GM19395 (cell line): ENCODE results near the gene SLC16A6.
"Not testable (repeated sequence)": the region's sequence is repeated elsewhere in the genome, so short reads cannot be mapped to it uniquely, and the experiment has no call there.

Source experiments
- ATAC-seq: cut with Tn5 transposase; IDR thresholded peaks from one replicate; pipeline ENCODE4 v1.9.1; 2021; ENCODE audit warnings: mild to moderate bottlenecking, moderate library complexity; ENCODE audit not compliant: unreplicated experiment

SLC16A6 gene

DNA sequence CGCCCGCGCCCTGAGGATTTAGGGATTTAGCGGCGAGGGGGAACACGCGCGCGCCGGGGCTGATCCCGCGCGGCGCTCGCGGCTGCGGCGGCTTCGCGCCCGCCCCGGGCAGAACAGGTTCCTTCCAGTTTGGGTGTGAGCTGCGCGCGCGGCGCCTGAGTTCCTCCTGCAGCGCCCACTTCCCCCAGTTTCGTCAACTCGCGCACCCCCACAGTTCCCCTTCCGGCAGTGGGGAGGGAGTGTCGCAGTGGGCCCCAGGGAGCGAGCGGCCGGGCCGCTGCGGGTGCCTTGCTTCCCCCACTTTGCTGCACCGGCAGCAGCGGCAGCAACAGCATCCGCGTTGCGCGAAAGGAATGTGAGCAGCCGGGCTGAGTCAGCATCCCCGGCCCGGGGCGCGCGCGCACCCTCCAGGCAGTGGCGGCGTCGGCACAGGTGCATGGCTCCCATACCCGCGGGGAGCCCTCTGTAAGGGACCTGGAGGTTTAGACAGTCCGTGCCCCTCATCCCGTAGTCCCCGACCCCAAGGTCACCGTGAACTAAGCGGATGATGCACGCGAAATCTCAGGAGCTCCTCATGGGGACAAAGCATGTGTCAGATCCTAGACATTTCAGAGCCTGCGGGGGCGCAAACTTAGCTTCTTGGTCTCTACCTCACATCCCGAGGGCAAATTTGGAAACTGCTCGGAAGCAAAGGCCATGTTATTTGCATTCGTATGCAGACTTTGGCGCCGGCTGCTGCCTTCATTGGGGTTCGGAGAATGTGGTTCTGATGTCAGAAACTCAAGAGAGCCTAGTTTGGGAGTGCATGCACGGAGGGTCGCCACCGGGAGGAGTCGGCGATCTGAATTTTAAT is 1.1 kb upstream of the SLC16A6 start:
- peak; percentile 68 for ATAC-seq

DNA sequence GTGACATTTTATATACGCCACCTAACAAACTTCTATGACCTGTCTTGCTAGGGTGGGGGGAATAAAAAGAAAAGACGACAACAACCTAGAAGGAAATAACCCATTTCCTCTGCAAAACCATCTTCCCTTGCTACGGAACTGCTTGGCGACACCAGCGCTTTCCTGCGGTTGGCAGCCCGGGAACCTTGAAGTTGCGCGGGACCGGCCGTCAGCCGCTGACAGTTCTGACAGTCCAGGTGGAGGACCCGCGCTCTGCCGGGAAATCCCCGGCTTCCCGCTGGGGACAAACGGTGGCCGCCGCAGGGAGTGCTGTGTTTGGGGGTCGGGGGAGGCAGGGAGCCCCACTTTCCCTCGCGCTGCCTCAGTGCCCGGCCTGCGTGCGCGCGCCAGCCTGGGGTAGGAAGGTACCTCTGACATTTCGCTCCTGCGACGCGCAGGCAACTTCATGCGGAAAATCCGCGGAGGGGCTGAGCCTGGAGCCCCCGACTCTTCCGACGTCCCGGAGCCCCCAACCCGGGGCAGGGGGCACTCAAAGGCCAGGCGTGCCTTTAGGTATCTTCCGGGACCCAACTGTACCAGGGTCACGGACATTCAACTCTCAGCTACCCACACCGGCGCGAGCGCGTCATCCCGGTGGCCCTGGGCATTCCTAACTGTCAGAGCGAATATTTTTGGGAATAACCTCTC is 516 bp downstream of the SLC16A6 start:
- ATAC-seq, result no peak

DNA sequence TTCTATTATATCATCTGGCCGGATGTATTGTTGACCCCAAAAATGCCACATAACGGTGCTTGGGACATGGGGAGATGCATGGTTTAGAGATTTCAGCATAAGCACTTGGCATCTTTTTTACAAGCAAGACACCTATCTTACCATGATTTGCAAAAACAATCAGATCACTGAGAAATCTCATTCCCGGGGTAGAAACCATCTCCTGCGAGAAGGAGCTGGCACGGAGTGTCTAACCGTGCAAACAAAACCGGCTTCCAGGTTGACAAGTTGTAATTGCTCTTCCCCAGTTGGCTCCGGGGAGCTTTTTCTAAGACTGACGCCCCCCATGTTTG is 1.0 kb downstream of the SLC16A6 start:
- ATAC-seq, result no peak

DNA sequence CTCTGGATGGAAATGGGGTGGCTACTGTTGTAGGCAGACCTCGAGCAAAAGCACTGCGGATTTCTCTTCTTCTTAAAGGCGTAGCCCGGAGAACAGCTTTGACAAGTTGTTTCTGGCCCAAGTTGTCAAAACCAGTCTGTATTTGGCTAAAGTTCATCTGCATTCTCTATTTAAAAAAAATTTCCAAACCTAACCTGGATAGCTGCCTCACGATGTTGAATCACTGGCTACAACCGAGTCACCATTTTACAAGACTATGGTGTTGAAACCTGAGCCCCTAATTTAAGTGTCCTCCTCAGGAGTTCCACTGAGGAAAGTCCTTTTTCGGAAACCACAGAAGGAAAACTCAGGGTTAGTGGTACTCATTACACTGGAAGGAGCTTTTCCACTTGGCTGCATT is 1.5 kb downstream of the SLC16A6 start:
- ATAC-seq, result no peak

DNA sequence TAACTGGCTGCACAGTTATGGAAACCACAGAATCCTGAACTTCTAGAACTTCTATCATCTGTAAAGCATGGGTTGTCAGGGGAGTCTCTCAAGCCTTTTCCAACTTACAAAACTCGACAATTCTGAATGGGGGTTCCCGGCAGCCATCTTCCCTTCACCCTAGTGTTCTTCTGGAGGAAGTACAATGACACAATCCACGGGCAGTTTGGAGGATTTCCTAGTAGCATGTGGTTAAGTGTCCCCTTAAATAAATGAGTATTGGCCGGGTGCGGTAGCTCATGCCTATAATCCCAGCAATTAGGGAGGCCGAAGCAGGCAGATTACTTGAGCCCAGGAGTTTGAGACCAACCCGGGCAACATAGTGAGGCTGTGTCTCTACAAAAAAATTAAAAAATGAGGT is 2.1 kb downstream of the SLC16A6 start:
- ATAC-seq, result no peak

DNA sequence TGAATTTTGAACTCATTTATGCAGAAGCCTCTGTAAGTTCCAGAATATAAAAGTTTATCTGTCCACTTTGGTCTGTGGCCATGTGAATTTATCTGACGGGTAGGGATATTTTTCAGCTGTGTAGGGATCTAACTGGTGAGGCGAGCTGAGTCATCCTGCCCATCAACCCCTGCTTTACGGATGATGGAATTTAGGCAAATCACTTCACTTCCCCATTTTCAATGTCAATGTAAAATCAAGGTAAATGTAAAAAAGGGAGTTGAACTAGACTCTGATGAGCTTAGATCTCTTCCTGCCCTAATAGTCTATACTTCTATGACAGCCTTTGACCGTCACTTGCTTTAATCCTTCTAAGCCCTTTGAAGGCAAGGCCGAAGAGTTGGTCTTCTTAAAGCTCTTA is 2.6 kb downstream of the SLC16A6 start:
- no peak for ATAC-seq

DNA sequence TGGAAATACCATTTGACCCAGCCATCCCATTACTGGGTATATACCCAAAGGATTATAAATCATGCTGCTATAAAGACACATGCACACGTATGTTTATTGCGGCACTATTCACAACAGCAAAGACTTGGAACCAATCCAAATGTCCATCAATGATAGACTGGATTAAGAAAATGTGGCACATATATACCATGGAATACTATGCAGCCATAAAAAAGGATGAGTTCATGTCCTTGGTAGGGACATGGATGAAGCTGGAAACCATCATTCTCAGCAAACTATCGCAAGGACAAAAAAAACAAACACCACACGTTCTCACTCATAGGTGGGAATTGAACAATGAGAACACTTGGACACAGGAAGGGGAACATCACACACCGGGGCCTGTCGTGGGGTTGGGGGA is 9.0 kb downstream of the SLC16A6 start:
- not testable (repeated sequence) for ATAC-seq

DNA sequence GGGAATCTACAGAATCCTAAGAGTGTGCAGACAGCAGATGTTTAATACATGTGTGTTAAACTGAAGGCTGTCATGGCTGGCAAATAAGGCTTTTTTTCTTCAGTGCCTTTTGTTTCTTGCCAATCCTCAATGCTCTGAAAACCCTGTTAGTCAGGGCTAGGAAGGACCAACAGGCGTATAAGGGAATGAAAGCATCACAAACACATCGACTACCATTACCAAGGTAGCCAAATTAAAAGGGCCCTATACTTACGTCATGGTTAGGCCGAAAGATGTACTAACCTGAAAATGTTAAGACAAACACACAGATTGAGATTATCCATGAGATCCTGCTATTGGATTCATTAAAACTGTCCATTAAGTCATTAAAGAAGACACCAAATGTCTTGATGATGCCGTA is 13.1 kb downstream of the SLC16A6 start:
- ATAC-seq, result no peak

DNA sequence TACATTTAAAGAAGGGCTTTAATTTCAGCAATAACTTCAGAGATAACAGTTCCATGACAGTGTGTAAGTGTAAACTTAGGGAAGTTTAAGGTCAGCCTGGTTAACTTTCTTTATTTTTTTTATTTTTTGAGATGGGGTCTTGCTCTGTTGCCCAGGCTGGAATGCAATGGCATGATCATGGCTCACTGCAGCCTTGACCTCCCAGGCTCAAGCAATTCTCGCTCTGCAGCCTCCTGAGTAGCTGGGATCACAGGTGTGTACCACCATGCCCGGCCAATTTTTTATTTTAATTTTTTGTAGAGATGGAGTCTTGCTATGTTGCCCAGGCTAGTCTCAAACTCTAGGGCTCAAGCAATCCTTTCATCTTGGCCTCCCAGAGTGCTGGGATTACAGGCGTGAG is 14.6 kb downstream of the SLC16A6 start:
- ATAC-seq, result not testable (repeated sequence)

DNA sequence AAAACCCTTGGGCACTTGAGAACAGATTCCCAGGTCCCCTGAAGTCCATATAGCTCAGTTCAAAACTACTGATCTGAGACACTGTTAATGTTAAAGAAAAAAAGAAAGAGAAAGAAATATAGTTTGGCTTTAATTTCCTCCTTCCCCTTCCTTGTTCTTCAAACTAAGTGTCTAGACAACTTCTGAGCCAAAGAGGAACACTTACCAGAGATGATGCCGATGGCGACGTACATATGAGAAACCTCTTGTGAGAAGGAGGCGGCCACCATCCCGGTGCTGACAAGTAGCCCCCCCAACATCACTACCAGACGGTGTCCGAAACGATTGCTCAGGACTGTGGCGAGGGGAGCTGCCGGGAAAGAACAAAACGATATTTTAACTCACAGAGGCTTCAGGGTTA is 17.2 kb downstream of the SLC16A6 start:
- no peak for ATAC-seq

DNA sequence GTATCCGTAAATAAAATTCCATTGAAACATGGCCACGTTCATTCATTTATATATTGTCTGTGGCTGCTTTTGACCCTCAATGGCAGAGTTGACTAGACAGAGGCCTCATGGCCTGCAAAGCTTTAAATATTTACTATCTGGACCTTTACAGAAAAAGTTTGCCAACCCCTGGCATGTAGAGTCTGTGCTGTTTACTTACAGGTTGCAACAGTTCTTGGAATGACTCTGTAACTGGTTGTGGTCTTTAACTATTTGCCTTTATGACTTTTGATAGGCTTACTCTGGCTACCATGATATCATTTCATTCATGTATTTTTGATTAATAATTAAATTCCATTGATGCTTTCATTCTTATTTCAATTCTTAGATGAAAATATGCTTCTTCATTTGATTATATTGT is 25.1 kb downstream of the SLC16A6 start:
- ATAC-seq, result not testable (repeated sequence)

DNA sequence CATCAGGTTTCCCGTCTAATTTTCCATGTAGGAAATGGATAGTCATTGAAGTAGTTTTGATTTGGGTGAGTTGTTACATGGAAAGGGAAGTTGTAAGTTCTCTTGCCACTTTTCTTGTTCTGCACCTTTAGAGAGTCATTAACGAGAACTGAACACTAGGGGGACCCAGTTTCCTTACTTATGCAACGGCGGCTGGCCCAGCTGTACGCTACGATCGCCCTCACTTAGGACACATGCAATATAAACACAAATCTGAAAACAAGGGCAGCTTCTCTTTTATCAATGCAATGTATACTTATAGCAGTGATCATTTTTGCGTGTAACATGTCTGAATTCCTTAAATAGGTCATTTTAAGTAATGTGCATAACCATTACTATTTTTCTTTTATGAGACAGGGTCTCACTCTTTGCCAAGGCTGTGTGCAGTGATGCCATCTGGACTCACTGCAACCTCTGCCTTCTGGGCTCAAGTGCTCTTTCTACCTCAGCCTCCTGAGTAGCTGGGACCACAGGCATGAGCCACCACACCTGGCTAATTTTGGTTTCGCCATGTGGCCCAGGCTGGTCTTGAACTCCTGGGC is 27.7 kb downstream of the SLC16A6 start:
- ATAC-seq, result peak; percentile 48

DNA sequence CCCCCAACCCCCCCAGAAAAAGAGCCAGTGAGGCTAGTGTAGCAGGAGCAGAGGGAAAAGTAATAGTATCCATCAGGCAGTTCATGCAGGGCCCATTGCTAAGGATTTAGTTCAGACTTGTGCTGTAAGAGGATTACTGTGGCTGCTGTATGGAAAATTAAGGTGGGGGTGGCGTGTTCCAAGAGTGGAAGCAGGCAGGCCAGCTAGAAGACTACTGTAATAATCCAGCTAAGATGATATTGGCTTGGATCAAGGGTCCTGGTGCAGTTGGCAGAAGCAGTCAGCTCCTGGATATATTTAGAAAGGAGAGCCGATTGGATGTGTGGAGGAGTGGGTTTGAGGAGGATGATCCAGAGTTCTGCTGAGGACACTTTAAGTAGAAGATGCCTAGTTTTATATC is 28.5 kb downstream of the SLC16A6 start:
- not testable (repeated sequence) for ATAC-seq

DNA sequence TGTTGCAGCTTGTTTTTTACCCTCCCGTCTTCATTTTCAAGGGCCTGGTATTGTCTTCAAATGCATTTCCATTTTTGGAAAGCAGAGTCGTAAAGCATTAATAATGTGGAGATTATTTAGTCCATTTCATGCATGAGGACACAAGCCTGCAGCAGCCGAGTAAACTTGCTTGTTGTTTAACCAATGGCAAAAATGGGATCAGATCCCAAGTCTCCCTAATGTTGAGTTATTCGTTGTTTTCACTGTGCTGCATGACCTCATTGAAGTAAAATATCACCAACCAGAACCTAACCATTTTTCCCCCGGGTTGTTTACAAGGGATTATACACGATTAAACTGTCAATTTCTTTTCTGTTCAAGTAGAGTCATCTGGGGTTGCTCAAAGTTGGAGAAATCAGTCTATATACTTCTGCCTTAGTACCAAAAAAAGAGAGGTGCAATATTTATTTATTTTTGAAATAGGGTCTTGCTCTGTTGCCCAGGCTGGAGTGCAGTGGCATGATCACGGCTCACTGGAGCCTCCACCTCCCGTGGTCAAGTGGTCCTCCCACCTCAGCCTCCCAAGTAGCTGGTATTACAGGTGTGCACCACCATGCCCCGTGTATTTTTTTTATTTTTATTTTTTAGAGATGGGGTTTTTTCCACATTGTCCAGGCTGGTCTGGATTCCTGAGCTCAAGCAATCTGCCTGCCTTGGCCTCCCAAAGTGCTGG is 30.7 kb downstream of the SLC16A6 start:
- ATAC-seq, result no peak

DNA sequence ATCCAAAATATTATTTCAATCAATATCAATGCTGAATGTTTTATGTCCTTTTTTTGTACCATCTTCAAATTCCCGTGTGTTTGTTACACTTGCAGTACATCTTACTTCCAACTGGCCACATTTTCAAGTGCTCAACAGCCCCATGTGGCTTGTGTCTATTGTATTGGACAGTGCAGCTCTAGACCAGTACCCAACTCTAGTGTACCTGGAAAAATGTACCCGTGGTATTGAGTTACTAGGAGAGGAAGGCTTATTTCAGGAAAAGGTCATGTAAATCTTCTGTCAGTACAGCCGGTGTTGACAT is 31.3 kb downstream of the SLC16A6 start:
- not testable (repeated sequence) for ATAC-seq

DNA sequence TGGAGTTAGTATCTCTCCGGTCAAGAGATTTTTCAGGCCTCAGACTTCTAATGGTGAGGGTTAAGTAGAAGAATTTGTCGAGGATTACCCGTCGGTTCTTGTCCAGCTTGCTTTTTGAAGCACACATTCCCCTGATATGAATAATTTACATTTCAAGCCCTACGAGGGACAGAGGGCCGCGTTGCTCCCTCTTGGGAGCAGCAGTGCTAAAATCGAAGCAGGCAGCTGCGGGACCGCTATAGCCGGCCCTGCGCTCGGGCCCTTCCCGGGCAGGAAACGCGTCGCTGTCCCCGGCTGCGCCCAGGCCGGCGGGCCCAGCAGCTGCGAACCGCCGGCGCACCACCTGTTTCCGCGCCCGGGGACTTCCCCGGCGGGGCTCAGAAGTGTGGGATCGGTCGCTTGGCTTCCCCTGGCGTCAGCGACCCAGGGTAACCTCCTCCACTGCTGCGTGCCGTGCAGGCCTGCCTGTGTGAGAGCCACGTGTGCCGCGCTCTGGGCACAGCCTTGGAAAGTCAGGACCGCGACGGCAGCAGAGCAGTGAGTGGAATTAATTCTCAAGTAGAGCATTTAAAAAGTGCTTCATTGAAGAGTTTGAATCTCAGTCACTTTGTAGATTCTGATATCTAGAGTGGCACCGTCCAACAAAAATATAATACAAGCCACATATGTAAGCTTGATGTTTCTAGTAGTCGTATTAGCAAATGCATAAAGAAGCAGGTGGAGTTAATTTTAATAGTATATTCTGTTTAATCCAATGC is 31.9 kb downstream of the SLC16A6 start:
- peak; percentile 85 for ATAC-seq

DNA sequence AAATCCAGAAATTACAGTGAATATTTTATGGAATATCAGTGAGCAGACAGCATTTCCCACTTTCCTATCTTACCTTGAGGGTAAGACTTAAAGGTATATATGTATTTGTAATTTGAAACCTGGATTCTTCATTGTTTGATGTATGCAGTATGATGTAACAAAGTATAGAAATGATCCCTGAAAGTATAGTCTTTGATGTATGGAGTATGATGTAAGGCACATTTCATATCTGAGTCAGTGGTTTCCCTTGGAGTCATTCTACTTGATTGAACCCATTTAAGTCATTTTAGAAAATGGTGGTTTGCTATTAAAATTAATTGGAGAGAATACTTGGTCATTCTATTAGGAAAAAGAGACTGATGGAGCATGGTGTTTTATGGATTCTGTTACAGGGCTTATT is 33.0 kb downstream of the SLC16A6 start:
- ATAC-seq, result no peak

DNA sequence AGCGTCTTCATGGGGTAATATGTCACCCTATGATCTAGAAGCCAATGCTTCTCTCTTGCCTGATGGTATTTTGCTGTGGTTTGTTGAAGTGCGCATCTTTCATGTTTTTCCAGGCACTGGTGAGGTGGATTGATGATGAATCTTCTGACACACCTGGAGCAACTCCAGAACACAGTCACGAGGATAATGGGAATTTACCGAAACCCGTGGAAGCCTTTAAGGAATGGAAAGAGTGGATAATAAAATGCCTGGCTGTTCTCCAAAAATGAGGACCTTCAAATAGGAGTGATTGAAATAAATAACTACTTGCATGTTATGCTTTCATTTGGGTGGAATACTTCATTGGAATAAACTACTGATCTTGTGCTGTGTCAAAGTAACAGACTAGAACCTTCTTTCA is 34.2 kb downstream of the SLC16A6 start:
- ATAC-seq, result not testable (repeated sequence)

DNA sequence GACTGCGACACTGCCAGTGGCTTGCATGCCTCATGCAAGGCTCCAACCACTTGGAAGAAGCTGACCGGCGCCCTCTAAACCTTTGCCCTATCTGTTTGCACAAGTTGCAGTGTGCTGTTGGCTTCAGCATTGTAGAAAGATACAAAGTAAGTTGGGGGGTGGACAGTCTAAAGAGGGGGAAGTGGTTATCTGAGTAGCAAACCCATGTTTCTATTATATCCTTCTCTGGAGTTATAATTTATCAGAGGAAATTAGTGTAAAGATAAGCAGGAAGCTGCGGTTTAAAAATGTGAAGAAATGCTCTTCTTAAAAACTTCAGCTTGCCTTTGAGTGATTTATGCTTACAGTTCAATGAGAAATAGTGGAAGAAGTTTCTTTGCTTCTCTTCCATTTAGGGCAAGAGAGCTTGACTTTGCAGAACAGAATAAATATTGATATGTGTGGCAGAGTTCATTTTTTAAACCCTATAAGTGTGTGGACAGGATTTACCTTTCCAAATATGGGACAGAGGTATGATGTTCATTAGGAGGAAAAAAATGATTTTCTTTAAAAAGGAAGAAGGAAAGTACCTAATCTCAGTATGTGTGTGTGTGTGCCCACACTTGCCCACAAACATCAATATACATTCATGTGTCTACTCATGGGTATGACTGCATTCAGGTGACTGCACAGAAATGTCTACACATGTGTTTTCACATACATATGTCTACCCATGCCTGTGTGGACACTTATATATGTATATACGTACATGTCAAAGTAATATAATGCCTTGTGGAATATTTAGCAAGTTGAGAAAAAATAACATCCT is 35.0 kb downstream of the SLC16A6 start:
- no peak for ATAC-seq

DNA sequence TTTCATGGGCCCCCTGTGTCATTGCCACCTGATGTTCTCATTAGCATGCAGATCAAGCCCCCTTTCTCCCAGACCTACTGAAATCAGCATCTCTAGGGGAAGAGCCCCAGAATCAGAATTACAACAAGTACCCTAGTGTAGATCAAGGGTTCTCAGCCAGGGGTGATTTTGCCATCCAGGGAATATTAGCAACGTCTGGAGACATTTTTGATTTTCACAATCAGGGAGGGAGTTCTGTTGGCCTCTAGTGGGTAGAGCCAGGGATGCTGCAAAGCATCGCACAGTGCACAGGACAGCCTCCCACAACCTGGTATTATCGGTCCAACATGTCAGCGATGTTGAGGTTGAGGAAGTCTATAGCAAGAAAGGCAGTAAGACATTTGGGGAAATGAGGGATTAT is 35.8 kb downstream of the SLC16A6 start:
- ATAC-seq, result no peak
